AML-193 (cell line): ENCODE data around the gene PCNX2.

Experiments used
- DNase-seq, 2 experiments: peaks; one replicate each; lab custom pipeline; 2025; lab: John Stamatoyannopoulos, UW

The PCNX2 gene

DNA sequence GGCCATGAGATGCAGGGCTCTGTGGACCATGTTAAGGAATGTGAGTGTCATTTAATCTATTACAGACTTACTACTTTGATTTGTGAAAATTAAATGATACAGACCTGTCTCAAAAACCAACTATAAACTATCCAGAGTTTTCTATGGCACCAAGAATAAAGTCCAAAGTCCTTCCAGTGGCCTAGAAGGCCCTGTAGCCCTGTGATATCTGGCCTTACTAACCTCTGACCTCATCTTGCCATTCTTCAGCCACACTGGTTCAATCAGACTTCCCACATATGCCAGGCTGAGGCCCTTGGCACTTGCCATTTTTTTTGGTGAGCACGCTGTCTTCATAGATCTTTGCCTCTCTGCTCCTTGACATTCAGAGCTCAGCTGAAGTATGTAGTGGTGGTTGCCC is 337.5 kb downstream of the PCNX2 start:
- no peak for DNase-seq

DNA sequence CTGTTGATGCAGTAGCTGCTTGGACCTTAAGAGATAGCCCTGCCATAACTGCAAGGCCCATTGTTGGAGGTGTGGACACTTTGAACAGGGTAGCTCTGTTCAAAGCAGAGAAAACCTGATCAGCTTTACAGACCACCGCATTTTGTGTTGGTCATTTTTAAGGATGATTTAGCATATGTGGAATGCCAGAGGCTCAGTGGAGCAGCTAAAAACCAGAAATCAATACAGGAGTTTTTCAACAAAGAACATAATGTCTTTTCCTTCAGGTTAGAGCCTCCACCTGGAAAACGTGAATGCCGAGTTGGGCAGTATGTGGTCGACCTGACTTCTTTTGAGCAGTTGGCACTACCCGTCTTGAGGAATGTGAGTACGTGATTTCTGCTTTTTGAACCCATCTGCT is 339.4 kb downstream of the PCNX2 start:
- no peak for DNase-seq

DNA sequence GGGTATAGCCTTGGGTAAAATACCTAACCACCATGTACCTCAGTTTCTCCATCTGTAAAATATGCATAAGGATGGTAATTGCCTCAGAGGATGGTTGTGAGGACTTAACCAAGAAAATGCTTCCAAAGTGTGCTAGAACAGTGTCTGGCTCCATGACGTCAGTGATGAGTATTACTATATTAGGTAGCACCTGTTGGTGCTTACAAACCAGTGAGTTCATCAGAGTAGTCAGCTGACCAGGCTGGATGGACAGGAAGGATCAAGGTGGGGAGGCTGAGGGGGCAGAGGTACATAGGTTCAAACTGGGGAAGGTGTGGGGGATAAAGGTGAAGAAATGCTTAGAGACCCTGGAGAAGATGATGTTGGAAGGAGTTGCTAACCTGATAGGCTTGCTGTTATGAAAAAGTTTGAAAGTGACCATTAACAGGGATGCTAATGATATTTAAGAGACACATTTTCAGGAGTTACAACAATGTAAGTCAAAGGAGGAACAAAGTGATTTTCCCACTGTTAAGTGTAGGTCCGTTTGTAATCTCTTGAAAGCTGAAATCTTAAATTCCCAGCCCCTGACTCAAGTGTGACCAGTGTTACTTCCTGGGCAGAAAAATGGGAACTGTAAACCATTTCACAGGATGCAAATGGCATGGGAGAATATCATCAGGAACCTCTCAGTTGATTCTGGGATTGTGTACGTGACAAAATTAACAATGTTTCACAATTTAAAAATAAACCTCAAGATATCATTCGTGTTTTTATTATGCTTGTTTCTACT is 340.7 kb downstream of the PCNX2 start:
- no peak for DNase-seq

DNA sequence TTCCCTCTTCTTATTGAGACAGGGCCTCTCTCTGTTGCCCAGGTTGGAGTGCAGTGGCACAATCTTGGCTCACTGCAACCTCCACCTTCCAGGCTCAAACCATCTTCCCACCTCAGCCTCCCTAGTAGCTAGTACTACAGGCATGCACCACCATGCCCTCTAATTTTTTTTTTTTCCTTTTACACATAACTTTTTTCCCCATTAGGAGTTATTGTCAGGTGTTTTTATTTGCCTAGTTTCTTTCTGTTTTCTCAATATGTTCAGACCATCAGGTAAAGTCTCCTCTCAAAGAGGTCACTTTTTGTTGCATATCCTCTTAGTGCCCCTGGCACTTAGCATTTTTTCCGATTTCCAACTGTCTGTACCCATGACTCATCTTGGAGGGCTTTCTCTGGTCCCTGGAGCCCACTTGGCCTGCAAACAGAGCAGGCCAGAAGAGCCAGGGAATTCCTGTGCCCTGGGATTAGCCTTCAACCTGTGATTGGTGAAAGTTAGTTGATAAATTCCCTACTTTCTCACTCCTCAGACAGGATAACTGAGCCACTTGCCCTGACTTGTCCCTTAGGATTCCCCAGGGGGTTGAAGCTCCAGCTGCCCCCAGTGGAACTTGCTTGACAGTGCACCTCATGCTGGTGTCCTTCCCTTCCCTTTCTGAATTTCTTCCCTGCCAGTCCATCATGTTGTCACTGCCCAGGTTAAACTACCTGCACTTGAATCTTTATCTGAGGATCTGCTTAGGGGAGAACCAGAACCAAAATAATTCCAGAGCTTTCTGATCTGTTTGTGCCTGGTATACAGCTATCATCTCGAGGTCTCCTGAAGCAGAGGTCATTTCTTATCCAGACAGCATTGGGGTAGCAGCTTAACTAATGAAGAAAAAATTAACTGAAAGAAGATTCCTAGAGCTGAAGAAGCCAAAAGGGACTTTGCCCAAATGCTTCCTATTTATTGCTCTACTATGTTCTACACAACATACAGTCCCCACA is 342.7 kb downstream of the PCNX2 start:
- peak; percentile 43 to 57 for DNase-seq

DNA sequence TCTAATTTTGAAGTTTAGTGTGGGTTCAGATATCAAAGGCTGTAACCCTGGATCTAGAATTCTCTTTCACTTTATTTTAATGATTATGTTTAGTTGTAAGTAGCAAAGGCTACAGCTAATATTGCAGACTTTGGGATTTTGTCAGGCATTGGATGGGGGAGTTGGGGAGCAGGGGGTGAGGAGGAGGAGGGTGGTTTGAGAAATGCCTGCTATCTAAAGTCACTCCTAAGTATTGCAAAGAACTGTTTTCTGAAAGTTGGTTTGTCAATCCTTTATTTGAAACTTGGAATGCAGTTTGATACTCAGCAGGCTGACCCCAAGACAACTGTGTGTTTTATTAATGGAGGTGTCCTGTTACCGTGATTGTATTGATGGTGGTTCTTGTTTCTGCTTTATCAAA is 343.9 kb downstream of the PCNX2 start:
- no peak for DNase-seq

DNA sequence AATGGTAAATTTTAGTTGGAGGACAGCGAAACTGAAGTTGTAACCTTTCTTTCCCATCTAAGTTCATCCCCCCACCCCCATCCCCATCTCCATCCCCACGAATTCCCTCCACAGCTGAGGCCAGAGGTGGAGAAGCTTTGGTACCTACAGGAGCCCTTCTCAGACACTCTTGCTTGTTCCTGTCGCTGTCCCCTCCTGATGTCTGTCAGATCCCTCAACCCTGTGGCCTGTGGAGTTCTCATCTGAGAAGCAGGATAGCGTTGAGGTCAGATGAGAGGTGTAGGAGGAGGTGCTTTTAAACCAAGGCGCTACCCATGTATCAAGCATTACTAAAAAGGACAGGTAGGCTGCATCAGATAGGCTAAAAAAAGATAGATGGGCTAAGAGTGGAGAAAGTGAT is 344.3 kb downstream of the PCNX2 start:
- DNase-seq = peak; percentile 4 to 25

DNA sequence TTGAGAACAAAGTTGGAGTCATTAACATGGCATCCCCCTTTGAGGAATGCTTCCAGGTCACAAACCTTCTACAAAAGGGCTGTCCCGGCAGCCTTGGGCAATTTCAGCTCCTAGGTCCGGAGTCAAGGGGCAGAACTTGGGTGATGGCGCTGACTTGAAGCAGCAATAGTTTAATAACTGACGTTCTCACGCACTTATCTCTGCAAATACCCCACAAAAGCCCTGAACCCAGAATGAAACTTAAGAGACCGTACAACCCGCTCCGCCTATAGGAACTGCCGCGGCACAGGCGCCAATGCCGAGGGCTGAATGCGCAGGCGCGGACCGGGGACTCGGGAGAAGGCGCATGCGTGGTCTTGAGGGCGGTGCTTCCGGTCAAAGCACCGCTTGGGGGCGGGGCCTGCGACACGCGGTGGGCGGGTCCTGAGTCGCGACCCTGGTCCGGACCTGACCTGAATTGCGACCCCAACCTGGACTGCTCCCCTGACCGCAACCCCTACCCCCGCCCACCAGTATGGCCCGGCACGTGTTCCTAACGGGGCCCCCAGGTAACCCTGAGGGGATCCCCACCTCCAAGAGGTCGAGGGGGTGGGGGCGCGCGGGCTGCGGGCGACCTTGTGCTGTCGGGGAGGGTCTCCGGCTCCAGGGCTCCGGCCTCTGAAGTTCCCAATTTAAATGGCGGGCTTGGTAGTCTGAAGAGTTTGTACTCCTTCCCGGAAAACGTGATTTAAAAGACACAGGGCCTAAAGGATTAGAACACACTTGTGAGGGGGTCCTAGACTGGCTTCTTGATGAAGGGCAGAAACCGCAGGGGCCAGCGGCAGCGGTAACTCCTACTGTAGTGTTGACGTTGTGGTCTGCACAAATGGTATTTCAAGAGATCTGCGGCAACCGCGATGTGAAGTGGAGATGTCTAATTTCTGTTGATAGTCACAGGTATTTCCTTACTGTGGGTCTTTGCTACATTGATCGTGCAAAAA is 345.0 kb downstream of the PCNX2 start, which contains the start of gene NTPCR:
TSS of gene NTPCR (plus strand) at position 415 of the 980 bp plus-strand sequence. CDS start at position 515, 100 bp downstream.
- peak; percentile 81 to 84 for DNase-seq

DNA sequence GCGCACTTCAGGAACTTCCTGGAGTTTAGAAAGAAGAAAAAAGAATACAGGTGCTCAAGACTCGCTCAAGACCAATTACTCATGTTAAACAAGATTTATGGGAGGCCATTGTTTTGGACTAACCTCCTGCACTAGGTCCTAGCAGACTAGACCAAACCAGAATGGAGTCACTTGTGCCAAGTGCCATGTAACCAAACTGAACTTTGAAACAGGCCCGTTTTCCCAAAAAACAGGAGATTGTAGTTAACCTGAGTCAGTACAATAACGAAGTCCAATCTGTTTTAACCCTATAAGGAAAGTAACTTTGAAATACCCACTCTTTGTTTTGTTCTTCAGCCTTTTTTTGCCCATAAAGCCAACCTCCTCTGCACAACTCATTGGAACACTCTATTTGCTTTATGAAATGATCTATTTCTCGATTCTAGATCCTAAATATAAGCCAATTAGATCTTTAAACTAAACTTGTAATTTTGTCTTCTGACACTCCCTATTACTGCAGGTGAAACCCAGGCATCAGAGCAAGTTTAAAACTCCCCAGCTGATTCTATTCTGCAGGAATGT is 345.8 kb downstream of the PCNX2 start:
- no peak for DNase-seq

DNA sequence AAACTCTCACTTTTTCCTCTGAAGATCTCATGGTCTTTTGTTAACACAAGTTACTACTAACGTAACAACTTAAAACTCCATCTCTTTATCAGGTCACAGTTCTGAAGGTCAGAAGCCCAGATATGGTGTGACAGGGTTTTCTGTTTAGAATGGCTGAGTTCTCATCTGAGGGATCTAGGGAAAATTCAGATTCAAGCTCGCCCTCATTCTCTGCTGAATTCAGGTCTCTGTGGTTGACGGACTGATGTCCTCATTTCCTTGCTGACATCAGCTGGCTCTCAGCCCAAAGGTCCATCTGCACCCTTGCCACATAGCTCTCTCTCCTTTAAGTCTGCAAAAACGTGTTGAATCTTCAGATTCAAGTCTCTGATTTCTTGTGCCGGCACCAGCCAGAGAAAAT is 351.2 kb downstream of the PCNX2 start:
- DNase-seq = peak in 1 of 2 experiments; percentile 2

DNA sequence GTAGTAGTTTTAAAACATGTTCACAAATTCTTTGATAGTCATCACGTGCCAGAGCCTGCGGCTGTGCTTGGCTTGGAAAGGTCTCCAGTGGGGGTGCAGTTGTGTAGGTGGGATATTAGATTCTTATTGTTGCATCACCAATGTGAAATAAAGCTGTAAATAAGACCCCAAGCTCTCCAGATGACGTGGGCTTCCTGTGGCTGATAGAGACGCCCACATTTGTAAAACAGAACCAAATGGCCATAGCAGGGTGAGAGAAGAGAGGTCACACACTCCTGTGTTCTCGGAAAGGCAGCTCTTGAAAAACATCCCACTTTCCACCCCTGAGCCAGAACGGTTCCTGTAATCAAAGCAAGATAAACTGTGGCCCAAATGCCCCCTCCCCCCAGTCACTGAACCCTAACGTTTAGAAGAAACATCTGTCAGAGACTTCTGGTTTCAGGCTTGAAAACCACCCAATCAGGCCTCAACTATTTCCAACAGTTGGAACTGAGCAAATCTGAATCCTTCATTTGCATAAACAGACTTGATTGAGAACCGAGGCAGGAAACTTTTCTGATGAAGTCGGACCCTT is 351.8 kb downstream of the PCNX2 start:
- DNase-seq = no peak

DNA sequence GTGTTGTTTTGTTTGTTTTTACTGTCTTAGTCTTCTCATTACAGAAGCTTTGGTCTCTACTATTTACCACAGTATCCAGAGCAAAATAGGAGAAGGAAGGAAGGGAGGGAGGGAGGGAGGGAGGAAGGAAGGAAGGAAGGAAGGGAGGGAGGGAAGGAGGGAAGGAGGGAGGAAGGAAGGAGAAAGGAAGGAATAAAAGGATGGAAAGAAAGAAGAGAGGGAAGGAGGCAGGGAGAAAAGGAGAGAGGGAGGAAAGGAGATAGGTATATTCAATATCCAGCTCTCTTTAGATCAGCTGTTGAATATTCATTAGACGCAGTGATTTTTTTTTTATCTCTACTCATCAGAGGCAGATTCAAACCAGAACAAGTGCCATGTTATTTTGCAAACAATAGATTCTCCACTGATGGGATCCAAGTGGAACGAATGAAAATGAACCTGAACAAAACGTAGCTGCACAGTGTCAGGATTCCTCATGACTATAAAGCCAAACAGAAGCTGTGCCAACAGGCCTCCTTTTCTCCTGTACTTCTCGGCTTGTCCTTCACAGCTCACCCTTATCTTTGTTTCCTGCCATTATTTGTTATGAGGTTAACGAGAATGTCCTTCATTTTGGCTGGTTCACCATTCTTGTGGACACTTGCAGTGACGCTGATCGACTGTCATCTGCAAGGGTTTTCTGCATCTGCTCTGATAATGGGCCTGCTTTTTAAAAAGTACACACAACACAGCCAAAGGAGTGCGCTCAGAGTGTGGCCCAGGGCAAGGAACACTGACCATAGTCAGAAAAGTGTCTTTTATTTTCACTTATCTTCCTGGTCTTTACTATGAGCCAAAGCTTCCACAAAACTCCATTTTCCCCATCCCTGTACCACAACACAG is 352.9 kb downstream of the PCNX2 start:
- DNase-seq = no peak

DNA sequence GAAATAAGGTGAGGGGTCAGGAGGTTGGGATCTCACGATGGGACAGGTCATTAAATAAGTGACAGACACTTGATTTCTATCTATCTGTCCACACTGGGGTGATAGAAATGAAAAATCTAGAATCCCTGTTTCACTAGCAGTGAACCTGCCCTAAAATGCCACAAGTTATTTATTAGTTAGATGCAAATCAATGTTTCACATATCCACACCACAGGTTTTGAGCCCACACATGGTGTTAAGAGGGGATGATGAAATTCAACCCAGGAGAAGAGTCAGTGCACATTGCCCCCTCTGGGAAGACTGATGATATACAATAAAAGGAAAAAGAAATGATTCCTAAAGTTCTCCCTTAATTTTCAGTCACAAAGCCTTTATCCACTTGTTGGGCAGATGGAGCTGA is 355.3 kb downstream of the PCNX2 start:
- no peak for DNase-seq

DNA sequence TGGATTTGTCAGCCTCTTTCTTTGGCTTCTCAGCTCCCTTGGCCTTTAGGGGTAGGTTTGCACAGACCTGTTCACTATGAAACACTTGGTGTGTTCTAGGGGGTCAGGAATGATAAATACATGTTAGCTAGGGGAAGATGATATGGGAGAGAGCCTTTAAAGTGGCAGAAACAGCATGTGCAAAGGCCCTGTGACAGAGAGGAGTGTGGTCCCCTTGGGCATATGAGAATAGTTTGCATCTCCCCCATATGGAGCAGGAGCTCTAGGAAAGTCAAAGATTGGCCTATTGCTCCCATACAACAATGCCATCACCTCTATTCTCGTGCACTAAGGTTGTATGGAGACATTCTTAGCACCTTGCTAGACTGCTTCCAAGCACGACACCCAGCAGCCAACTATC is 355.8 kb downstream of the PCNX2 start:
- DNase-seq = no peak

DNA sequence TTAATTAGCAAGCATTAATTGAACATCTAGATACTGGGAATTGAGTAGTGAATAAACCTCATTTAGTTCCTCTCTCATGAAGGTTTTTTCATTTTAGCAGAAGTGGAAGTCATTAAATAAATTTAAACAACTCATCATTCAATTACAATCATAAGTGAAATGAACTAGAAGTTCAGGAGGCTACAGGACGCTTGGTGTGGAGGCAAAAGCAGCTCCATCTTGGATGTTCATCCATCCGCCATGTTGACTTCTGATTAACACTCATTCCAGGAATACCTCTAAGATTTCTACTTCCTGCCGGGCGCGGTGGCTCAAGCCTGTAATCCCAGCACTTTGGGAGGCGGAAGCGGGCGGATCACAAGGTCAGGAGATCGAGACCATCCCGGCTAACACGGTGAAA is 356.6 kb downstream of the PCNX2 start:
- DNase-seq = no peak

DNA sequence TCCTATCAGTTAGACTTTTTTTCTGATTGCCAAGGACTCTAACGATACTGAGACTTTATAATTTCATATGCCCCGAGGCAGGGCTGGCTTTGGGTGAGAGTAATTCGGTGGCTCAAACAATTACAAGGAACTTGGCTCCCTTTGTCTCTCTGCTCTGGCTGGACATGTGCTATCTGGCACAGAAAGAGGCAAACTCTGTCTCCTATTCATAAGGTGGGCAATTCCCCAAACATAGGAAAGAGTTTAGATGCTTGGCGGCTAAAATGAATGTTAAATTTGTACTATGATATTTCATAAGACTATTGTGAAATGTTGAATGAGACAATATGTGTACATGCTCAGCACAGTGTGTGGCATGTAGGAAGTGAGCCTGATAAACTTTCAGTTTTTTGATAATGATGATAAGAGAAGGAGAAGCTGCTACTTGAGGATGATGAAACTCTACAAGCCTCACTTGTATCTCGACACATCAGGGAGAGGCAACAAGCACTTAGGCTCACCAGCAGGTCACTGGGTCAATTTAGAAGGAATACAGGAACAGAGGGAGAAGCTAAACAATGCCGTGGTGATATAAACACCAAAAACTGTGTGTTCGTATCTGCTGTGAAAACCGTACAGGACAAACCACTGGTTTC is 357.7 kb downstream of the PCNX2 start:
- peak; percentile 71 to 77 for DNase-seq

DNA sequence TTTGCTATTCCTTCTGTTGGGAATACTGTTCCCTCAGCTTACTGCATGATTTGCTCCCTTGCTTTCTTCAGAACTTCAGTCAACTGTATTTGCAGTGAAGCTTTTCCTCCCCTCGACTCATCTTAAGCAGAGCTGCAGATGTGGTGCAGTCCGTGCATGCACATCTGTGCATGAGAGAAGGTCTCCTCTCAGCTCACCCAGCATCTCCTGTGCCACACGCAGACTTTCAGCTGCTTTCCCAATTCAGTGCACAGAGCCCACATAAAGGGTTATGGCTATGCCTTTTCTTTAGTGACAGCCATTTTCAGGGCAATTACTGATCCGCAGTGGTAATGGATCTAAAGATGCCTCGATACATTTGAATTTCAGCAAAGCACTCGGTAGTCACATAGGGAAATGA is 358.6 kb downstream of the PCNX2 start:
- no peak for DNase-seq
